ENCODE measurements around the gene TBCA. TPM values are rescaled to one million over a fixed set of nuclear protein-coding genes. Genes with fewer than 3 reads are reported as not detected.

The TBCA gene, protein sequence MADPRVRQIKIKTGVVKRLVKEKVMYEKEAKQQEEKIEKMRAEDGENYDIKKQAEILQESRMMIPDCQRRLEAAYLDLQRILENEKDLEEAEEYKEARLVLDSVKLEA
- total RNA-seq = 140 and 146 TPM in 2 replicates

DNA sequence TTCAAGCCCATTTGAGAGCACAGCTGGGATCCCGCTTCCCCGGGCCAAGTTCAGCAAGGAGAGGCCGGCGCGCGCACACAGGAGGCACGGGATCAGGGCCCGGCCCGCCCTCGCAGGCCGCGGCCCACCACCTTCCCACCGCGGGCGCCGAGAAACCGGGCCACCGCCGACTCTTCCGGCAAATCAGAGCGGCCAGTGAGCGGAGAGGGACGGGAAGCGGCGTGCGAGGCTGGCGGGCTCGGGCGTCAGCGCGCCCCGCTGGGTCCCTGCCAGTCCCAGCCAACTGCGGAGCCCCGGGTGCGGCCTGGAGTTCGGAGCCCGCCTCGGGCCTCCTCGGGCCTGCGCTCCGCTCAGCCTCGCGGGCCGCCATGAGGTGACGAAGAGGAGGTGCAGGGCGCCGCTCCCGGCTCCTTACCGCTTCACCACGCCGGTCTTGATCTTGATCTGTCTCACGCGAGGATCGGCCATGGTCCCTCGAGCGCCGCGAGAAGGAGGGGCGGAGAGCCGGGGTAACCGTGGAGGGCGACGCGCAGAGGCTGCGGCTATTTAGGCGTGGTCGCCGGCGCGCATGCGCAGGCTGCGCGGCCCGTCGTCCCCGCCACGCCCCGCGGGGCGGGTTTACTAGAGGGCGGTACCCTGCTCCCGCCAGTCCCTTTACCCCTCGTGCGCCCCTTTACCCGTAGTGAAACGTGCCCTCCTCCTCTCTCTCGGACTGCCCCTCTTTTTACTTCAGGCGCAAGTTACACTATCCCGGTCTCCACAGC is at the start of gene TBCA:
TSS of gene TBCA (minus strand) at position 550 of the 764 bp plus-strand sequence. CDS start at position 468, 82 bp downstream.

Other genes starting within 250 kb of the TBCA start
- gene OTP, start 137.6 kb downstream of the TBCA start, total RNA-seq = not detected in 2 replicates

Measured in cardiac atrium fibroblast (primary cell).